Ovary (tissue), 9 donors: ENCODE measurements around the gene FARSB. TPM values are rescaled to one million over a fixed set of nuclear protein-coding genes. Genes with fewer than 3 reads are reported as not detected.

Source experiments
- DNase-seq, 5 donors: peaks; one replicate each; pipeline ENCODE4 v3.0.0-alpha.2; 2019 to 2020
- H3K27ac ChIP-seq, 2 donors: fragments of 200-600 bp; one replicate each; pipeline versions ENCODE4 v1.5.1 to v1.8.0; 2019 to 2022
- H3K27me3 ChIP-seq: fragments of 200-600 bp; one replicate; pipeline ENCODE4 v1.8.0; 2022
- H3K36me3 ChIP-seq: fragments of 200-600 bp; sonication (generic); one replicate; pipeline ENCODE4 v1.5.1; 2019
- H3K4me1 ChIP-seq: one replicate; pipeline ENCODE4 v1.8.1; 2013; ENCODE audit warnings: mild to moderate bottlenecking, moderate library complexity; ENCODE audit not compliant: insufficient read depth
- H3K4me3 ChIP-seq: fragments of 200-600 bp; sonication (generic); one replicate; pipeline ENCODE4 v1.5.1; 2017
- H3K9me3 ChIP-seq, 2 donors: fragments of 200-600 bp in 1 of 2; sonication (generic) in 1 of 2; one replicate each; pipeline versions ENCODE4 v1.5.1 to v1.8.1; 2013 to 2019; ENCODE audit warnings: mild to moderate bottlenecking in 1 of 2, moderate library complexity in 1 of 2
- CTCF ChIP-seq, 3 donors: fragments of 450-650 bp in 2 of 3; fragments of 200-600 bp in 1 of 3; IDR thresholded peaks; one replicate each; pipeline versions ENCODE4 v1.5.1 to v1.8.0; 2016 to 2022; ENCODE audit warnings: antibody characterized with exemption in 3 of 3, mild to moderate bottlenecking in 1 of 3
- EP300 ChIP-seq: sonication (generic); formaldehyde crosslinking; IDR thresholded peaks from one replicate; pipeline ENCODE4 v1.6.1; 2017; ENCODE audit warnings: antibody characterized with exemption
- POLR2A ChIP-seq: fragments of 450-650 bp; IDR thresholded peaks from one replicate; pipeline ENCODE4 v1.6.1; 2017; ENCODE audit warnings: antibody characterized with exemption, mild to moderate bottlenecking, moderate library complexity
- WGBS, 3 donors: extraction: QIAGEN DNeasy Blood & Tissue Kit in 1 of 3; methylation state at CpG; one replicate each; pipeline versions ENCODE4 v1.1.5 to v1.1.7; 2013 to 2017; 5-methylcytosine and 5-hydroxymethylcytosine counted together
- intact Hi-C, 4 donors: fragments of 100-400 bp; cut with DNase I; formaldehyde crosslinking; loops; one replicate each; pipeline versions ENCODE4 v1.11.0 to v1.15.1; 2022 to 2023
- polyA plus RNA-seq, 2 donors: library from polyadenylated mRNA; stranded (reverse); fragments of 200-250 nt in 1 of 2; fragments of 350-450 nt in 1 of 2; fragmentation: Illumina TruSeq in 1 of 2; extraction: RNeasy Lipid Tissue Mini Kit (QIAGEN cat#74804) in 1 of 2; gene quantifications; one replicate each; pipeline ENCODE4 v1.2.3, GENCODE V29; 2013 to 2014
- total RNA-seq, 7 donors: library from RNA; depleted of rRNA in 2 of 7; stranded (reverse); fragments of >200 nt in 2 of 7; fragmentation: NEBNext Ultra II Directional in 3 of 7; extraction: Animal tissue kit (Norgen Biotek cat#: 25700) in 3 of 7; gene quantifications; one replicate each; pipeline versions ENCODE4 v1.1.0 to v1.2.4, GENCODE V29; 2016 to 2023
- donor health status: DM: no; HTN: no; CAD: no; lungs with moderate emphysema.
- donor health status: DM: no; HTN: no; CAD: no.
- donor health status: Bipolar disorder and iron deficiency.
- donor health status: DM: yes; HTN: yes; CAD: no.
- donor health status: DM: no; HTN: no; CAD: no.
- donor health status: DM: yes; HTN: yes; CAD: no.

The FARSB gene
- total and polyA plus RNA-seq, 9 donors, result 10.3 to 32.0 (median 21.0) TPM

- Histone ChIP-seq H3K36me3 (no peaks in the 10 kb centered on the region), H3K27me3 (no peaks in the 10 kb centered on the region), H3K4me1 (peaks cover 7% of the 10 kb centered on the region), H3K9me3 (no peaks in the 10 kb centered on the region), H3K27ac (no peak overlapping the region), H3K4me3 (no peak overlapping the region)
- TF ChIP-seq EP300 (no peak), CTCF (IDR thresholded peaks at IDR 0.05) (no peak), POLR2A (no peak)
- no peak for DNase-seq
- 89 to 95% (median 91%) methylated on average over 5 of the region's 5 CpGs for WGBS, 3 donors
- intact Hi-C loops, result no loop called here
Measured at GRCh38 chr2:222673883-222674282, 18.0 kb upstream of the FARSB start.

- Histone ChIP-seq H3K9me3 (no peaks in the 10 kb centered on the region), H3K27ac (no peak overlapping the region), H3K4me1 (peaks cover 7% of the 10 kb centered on the region), H3K36me3 (no peaks in the 10 kb centered on the region), H3K27me3 (no peaks in the 10 kb centered on the region), H3K4me3 (no peak overlapping the region)
- intact Hi-C loops, result no loop called here
- WGBS, 3 donors, result 55 to 66% (median 60%) methylated on average over 7 of the region's 7 CpGs
- no peak for TF ChIP-seq POLR2A
- TF ChIP-seq CTCF (IDR thresholded peaks at IDR 0.05), result no peak
- no peak for TF ChIP-seq EP300
- no peak for DNase-seq
Measured at GRCh38 chr2:222673273-222673672, 17.4 kb upstream of the FARSB start.

- peaks cover 7% of the 10 kb centered on the region for H3K4me1 ChIP-seq
- intact Hi-C loops, result no loop called here
- no peaks in the 10 kb centered on the region for H3K27me3 ChIP-seq
- DNase-seq, result no peak
- peak overlapping the region; percentile 19 for H3K4me3 ChIP-seq
- no peaks in the 10 kb centered on the region for H3K9me3 ChIP-seq
- no peak overlapping the region for H3K27ac ChIP-seq
- TF ChIP-seq CTCF (IDR thresholded peaks at IDR 0.05) (no peak), POLR2A (no peak), EP300 (no peak)
- 18 to 28% (median 18%) methylated on average over 10 of the region's 10 CpGs for WGBS, 3 donors
- H3K36me3 ChIP-seq, result no peaks in the 10 kb centered on the region
Measured at GRCh38 chr2:222672068-222672401, 16.1 kb upstream of the FARSB start.

- Histone ChIP-seq H3K27me3 (no peaks in the 10 kb centered on the region), H3K4me1 (peaks cover 7% of the 10 kb centered on the region), H3K36me3 (no peaks in the 10 kb centered on the region), H3K27ac (no peak within 1 kb of the TSS), H3K9me3 (no peaks in the 10 kb centered on the region), H3K4me3 (peak within 1 kb of the TSS; percentile 19)
- 1 to 3% (median 2%) methylated on average over 64 to 66 of the region's 66 CpGs for WGBS, 3 donors
- DNase-seq, result peak in 3 of 5 donors; percentile 22 to 46 (median 35)
- TF ChIP-seq POLR2A (no peak), EP300 (no peak), CTCF (IDR thresholded peaks at IDR 0.05) (no peak)
- intact Hi-C loops, result no loop called here
Measured at GRCh38 chr2:222671259-222672067, 15.6 kb upstream of the FARSB start, which contains the start of gene MOGAT1. Gene MOGAT1, plus strand, starts transcription at chr2:222671658. Its CDS starts 128 bp downstream, at chr2:222671786.
